ENCODE measurements around the gene DUS3L. TPM values are rescaled to one million over a fixed set of nuclear protein-coding genes. Genes with fewer than 3 reads are reported as not detected.

DUS3L gene
- total RNA-seq, 1 donor from 2014 or later: 13.9 TPM

GRCh38 chr19:5801796-5802619 lies 11.0 kb upstream of the DUS3L start:
- FAIRE-seq (no peak), DNase-seq (ENCODE audit: low spot score in 2 of 2) (no peak)

GRCh38 chr19:5800361-5801270 lies 9.7 kb upstream of the DUS3L start:
- DNase-seq (ENCODE audit: low spot score in 2 of 2) (no peak), FAIRE-seq (no peak)

- DNase-seq (ENCODE audit: low spot score in 2 of 2): no peak
- FAIRE-seq: no peak
These were observed 8.6 kb upstream of the DUS3L start for GRCh38 chr19:5799247-5800241.

GRCh38 chr19:5798244-5798643 lies 7.3 kb upstream of the DUS3L start:
- DNase-seq (ENCODE audit: low spot score in 2 of 2): no peak
- no peak for FAIRE-seq

GRCh38 chr19:5795382-5795919 lies 4.5 kb upstream of the DUS3L start:
- no peak for FAIRE-seq
- DNase-seq (ENCODE audit: low spot score in 2 of 2): no peak

GRCh38 chr19:5793188-5793587 lies 2.2 kb upstream of the DUS3L start:
- FAIRE-seq (no peak), DNase-seq (ENCODE audit: low spot score in 2 of 2) (no peak)

GRCh38 chr19:5792224-5792623 lies 1.3 kb upstream of the DUS3L start:
- FAIRE-seq: no peak
- no peak for DNase-seq (ENCODE audit: low spot score in 2 of 2)

- FAIRE-seq (no peak), DNase-seq (ENCODE audit: low spot score in 2 of 2) (no peak)
These were observed 941 bp downstream of the DUS3L start for GRCh38 chr19:5789886-5790558.

- DNase-seq (ENCODE audit: low spot score in 2 of 2) (no peak), FAIRE-seq (no peak)
These were observed 1.6 kb downstream of the DUS3L start for GRCh38 chr19:5789351-5789761.

- FAIRE-seq: no peak
These were observed 2.5 kb downstream of the DUS3L start for GRCh38 chr19:5788422-5788821.

GRCh38 chr19:5787409-5788182 lies 3.4 kb downstream of the DUS3L start:
- no peak for DNase-seq (ENCODE audit: low spot score in 2 of 2)

More at GRCh38 chr19:5788422-5788821, 2.5 kb downstream of the DUS3L start:
- DNase-seq (ENCODE audit: low spot score in 2 of 2): no peak

GRCh38 chr19:5786593-5787408 lies 4.2 kb downstream of the DUS3L start:
- DNase-seq (ENCODE audit: low spot score in 2 of 2) (no peak), FAIRE-seq (no peak)

More at GRCh38 chr19:5787409-5788182, 3.4 kb downstream of the DUS3L start:
- FAIRE-seq: no peak

GRCh38 chr19:5785423-5785822 lies 5.5 kb downstream of the DUS3L start:
- FAIRE-seq (no peak), DNase-seq (ENCODE audit: low spot score in 2 of 2) (no peak)

- DNase-seq (ENCODE audit: low spot score in 2 of 2) (no peak), FAIRE-seq (no peak)
These were observed 6.3 kb downstream of the DUS3L start, which contains the start of gene PRR22 for GRCh38 chr19:5784581-5785147. PRR22 (minus strand) TSS chr19:5784746; CDS start chr19:5784660, 86 bp downstream.

- FAIRE-seq (no peak), DNase-seq (ENCODE audit: low spot score in 2 of 2) (no peak)
These were observed 7.7 kb downstream of the DUS3L start for GRCh38 chr19:5782945-5783919.

- no peak for FAIRE-seq
- no peak for DNase-seq (ENCODE audit: low spot score in 2 of 2)
These were observed 8.6 kb downstream of the DUS3L start for GRCh38 chr19:5782322-5782721.

All from frontal cortex (tissue), 4 donors.